Stimulated activated CD8-positive, alpha-beta memory T cell treated with anti-CD3 and anti-CD28 coated beads, Interleukin-2, amount 100 ng/mL, for 48 hours (primary cell): ENCODE results near the gene NFATC2.
"Not testable (repeated sequence)": the region's sequence is repeated elsewhere in the genome, so short reads cannot be mapped to it uniquely, and the experiment has no call there.

ENCODE experiments used
- DNase-seq, 2 donors: peaks; one replicate each; pipeline ENCODE4 v3.0.0-alpha.2; 2020; ENCODE audit warnings: low read depth in 2 of 2

The NFATC2 gene

DNA sequence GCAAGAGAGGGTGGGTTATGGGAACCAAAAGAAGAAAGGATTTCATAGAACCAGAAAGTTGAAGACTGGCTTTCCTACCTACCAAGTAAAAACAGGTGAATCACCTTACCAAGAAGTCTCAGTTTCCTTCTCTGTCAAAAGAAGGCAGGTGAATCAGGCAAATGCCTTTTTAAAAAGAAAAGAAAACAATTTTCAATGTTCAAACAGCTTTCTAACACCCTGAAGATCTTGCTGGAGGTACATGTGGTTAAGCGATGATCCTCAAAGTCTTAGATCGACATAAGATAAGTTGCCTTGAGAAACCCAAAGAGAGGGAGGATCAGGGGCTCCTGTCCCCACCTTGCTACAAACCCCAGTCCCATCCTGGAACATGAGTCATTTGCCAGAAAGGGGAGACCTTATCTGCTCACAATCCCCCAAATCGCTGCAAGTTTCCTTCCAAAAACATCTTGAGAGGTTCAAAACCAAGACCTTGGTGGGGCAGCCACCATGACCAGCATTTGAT lies 71.6 kb downstream of the NFATC2 start:
- peak in 1 of 2 donors; percentile 23 for DNase-seq

DNA sequence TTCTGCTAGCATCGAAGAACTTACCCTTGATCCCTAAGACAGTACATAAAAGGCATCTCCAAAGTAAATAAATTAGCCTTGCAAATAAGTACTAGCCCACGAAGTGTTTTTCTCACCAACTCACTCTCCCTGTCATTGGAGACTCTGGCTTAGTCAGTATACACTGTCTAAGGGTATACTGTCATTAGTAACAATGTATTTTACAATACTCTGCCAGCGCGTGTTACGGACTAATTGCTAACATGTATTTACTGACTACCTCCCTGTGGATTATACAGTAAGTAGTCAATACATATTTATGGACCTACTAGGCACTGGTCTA lies 72.1 kb downstream of the NFATC2 start:
- no peak for DNase-seq

DNA sequence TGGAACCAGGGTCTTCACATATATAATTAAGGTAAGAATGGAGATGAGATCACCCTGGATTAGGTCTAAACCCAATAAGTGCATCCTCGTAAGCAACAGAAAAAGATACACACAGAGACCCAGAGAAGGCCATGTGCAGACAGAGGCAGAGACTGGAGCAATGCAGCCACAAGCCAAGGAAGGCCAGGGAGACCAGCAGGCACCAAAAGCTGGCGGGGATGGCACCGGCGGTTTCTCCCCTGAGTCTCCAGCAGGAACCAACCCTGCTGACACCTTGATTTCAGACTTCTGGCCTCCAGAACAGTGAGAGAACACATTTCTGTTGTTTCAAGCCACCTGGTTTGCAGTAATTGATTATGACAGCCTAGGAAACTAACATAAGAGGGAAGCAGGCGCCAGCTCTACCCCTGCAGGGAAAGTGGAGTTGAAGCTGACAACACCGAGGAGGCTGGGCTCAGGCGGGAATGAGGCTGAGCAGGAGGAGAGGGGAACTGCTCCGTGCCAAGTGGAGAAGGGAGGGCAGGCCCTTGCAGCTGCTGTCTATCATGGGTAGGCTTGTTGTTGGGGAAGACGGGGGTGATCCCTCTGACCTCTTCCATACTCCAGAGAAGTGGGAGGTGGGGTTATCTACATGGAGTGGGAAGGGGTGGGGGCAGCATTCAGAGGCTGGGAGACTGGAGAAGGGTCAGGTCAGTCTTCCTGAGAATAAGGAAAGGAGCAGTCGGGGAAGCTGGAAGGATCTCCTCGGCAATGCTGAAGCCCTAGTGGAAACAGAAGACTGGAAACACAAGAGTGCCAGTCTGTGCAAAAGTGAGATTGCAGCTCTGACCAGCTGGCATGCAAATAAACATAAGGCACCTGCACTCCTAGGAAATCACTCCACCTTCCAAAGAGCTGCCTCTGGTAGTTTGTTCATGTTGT lies 72.7 kb downstream of the NFATC2 start:
- DNase-seq = no peak

DNA sequence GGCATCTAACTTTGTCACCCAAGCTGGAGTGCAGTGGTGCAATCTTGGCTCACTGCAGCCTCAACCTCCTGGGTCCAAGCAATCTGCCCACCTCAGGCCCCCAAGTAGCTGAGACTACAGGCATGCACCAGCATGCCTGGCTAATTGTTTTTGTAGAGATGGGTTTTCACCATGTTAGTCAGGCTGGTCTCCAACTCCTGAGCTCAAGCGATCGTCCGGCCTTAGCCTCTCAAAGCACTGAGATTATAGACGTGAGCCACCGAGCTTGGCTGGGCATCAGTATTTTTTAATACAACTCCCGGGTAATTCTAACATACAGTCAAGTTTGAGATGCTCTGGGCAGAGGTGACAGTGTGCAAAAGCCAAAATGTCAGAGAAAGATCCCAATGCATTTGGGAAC lies 73.5 kb downstream of the NFATC2 start:
- no peak for DNase-seq

DNA sequence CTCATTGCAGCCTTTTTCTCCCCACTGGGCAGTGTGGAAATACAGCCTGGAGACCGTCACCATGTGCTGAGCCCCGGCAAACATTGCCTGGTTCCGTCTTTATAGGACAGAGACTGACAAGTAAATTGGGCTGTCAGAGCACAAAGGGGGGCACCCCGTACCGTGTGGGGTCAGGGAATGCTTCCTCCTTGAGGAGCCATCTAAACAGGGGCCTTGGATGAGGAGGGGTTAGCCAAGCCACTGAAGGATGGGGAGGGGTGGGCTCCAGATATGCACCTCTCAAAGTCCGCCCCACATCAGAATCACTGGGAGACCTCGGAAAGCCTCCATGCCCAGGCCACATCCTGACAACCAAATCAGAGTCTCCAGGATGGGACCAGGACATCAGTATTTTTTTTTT lies 73.9 kb downstream of the NFATC2 start:
- no peak for DNase-seq

DNA sequence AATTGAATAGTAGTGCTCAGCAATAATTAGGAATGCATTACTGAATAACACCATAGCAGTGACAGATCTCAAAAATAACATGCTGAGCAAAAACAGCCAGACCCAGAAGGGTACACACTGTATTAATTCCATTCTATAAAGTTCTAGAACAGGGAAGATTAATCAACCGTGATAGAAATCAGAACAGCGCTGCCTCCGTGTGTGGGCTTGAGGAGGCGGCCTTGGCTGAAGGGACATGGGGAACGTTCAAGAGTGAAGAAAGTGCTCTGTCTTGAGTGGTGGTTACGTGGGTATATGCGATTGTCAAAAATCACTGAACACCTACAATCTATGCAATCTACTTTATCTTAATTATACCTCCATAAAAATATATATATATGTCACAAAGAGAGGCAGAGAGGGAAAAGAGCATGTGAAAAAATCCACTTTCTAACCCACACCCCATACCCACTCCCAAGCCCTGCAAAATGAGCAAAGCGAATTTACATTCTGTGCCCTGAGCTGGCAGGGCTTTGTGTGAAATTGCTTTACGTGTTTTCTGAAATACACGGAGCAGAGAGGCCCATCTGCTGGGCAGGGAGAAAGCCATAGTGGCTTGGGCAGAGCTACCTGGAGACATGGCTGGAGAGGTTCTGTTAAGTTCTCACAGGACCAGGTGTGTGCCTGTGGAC lies 74.4 kb downstream of the NFATC2 start:
- no peak for DNase-seq

DNA sequence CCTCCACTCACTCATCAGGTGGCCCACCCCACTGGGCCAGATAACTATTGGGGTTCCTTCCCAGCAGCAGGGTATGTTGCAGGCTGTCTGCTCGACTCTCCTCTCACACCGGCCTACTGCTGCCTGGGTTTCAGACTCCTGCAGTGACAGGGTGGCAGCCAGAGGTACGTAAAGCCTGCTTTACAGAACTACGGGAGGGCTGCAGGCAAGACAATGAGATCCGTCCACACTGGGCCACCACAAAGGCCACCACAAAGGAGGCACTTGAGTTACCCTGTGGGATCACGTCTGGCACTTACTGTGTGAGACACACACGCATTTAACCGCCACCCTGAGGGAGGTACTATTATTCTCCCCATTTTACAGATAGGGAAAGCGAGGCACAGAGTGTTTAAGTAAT lies 78.5 kb downstream of the NFATC2 start:
- DNase-seq = no peak

DNA sequence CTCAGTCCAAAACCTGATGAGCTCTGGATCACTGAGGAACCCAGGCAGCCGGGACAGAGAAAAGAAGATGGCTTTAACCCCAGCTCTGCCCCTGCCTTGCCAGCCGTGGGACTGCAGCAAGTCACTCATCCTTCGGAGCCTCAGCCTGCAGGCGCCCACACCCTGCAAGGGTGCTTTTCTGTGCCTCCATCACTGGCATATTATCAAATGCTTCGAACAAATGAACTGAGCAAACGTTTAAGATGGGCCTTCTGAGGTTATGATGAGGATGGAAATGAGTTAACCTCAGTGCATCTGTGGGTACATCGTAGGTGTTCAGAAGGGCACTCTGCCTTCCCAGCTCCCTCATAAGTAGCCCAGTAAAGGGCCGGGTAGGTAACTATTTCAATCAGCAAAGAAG lies 79.0 kb downstream of the NFATC2 start:
- DNase-seq = no peak

DNA sequence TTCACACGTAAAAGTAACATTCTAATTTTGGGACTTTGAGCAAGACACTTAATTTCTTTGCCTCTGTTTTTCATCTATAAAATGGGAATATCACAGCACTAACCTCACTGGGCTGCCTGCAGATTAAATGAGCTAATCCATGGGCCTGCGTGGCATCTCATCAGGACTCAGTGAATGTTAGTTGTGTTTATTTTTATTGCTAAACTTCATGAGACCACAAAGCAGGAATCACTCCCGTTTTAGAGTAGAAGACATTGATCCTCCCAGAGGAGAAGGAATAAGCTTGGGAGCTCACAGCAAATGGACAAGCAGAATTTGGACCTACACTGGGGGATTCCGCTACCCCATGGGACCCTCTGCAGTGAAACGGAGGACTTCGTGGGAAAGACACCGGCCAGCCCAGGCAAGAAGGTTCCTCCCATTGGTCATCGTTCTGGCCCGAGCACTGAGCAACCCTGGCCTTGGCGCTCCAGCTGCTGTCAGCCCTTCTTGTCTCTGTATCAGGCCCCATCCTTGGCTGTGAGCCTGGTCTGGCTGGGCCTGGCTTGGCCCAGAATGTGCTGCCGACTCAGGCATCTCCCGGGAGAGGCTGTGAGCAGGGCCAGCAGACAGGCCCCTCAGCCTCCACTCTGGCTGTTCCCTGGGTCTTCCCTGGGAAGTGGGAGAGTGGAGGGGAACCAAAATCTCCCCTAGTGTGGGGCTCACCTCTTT lies 79.8 kb downstream of the NFATC2 start:
- no peak for DNase-seq

DNA sequence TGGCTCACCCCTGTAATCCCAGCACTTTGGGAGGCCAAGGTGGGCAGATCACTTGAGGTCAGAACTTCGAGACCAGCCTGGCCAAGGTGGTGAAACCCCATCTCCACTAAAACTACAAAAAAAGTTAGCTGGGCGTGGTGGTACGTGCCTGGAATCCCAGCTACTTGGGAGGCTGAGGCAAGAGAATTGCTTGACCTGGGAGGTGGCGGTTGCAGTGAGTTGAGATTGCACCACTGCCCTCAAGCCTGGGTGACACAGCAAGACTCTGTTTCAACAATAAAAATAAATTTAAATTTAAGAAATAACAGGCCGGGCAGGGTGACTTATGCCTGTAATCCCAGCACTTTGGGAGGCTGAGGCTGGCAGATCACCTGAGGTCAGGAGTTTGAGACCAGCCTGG lies 80.7 kb downstream of the NFATC2 start:
- DNase-seq = not testable (repeated sequence)

DNA sequence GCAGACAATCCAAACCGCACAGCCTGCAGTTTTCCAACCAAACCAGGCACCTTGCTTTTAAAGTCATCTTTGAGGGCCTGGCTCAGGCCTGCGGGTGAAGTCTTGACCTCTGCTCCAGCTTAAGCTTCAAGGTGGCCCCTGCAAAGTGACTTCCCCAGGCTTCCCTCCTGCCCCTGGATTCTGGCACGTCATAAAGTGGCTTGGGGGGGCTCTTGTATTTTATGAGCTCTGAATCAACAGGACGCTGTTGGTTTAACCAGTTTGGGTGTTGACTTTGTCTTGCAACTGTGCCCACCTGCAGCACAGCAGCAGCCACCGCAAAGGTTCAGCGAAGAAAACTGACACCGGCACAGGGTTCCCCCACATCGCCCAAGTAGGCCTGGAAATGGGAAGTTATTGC lies 81.2 kb downstream of the NFATC2 start:
- DNase-seq = no peak

DNA sequence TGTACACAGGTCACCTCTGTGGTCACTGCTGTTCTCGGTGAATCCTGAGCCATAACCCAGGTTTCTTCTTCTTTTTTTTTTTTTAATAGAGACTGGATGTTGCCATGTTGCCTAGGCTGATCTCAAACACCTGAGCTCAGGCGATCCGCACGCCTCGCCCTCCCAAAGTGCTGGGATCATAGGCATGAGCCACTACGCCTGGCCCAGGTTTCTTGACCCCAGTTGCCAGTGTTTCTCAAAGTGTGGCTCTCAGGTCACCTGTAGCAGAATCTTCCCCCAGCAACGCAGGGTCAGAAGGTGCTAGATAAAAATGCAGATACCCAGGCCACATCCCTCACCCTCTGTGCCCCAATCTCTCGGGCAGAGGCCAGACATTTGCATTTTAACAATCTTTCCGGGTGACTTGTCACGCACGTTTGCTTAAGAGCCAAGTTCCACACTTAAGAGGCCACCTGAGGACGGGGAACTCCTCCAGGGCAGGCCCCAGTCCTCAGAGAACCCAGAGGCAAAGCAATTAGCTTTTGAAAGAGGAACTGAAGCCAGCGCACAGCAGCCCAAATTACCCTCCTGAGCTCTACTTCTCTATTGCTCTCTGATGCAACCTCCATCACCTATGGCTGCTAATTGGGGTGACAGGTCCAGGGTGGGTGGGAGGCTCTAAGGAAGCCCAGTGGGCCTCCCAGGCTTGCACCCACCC lies 81.8 kb downstream of the NFATC2 start:
- no peak for DNase-seq

DNA sequence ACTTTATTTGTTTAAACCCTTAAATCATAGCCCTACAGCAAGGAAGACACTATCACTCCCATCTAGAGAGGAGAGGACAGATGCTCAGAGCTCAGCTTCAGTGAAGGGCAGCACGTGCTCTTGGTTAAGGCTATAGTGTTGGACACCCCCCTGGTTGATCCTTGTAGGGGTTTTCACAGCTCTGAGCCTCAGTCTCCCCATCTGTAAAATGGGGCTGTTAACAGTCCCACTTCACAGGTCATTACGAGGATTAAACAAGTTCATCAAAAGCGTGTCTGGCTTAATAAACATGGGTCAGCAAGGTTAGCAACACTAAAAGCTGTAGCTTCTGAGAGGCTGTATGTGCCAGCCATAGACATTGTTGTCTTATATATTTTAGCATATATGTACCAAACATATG lies 82.4 kb downstream of the NFATC2 start:
- no peak for DNase-seq

DNA sequence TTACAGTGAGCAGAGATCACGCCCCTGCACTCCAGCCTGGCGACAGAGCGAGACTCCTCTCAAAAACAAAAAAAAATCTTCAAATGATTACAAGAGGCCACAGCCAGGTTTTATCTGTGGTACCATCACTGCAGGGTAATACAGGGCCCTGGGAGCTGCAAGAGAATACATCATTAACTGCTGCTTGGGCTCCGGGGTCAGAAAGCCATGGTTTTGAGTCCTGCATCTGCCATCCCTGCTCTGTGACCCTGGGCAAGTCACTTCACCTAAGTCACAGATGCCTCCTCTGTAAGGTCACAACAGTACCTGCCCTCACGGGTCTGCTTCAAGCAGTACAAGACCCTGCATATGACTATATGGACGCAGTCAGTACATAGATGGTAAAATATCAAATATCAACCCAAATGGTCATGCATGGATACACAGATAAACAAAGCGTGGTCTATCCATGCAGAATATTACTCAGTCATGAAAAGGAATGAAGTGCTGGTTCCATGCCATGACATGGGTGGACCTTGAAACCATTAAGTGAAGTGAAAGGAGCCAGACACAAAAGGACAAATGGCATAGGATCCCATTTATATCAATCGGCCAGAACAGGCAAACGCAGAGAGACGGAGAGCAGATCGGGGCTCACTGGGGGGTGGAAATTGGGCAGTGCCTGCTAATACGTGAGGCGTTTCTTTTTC lies 83.6 kb downstream of the NFATC2 start:
- DNase-seq = no peak

DNA sequence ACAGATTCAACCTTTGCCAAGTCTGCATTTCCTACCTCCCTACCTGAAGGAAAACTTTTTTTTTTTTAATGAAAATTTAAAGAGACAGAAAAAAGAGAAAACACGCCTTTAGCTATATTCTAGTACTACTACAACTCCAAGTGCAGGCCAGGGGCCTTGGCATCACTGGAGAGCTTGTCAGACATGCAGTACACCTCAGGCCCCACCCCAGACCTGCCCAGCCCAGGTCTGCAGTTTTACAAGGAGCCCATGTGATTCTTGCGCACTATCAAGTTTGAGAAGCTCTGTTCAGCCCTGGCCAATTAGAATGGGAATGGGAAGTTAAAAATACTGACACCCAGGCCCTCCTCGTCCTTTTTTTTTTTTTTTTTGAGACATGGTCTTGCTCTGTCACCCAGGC lies 85.0 kb downstream of the NFATC2 start:
- DNase-seq = no peak

DNA sequence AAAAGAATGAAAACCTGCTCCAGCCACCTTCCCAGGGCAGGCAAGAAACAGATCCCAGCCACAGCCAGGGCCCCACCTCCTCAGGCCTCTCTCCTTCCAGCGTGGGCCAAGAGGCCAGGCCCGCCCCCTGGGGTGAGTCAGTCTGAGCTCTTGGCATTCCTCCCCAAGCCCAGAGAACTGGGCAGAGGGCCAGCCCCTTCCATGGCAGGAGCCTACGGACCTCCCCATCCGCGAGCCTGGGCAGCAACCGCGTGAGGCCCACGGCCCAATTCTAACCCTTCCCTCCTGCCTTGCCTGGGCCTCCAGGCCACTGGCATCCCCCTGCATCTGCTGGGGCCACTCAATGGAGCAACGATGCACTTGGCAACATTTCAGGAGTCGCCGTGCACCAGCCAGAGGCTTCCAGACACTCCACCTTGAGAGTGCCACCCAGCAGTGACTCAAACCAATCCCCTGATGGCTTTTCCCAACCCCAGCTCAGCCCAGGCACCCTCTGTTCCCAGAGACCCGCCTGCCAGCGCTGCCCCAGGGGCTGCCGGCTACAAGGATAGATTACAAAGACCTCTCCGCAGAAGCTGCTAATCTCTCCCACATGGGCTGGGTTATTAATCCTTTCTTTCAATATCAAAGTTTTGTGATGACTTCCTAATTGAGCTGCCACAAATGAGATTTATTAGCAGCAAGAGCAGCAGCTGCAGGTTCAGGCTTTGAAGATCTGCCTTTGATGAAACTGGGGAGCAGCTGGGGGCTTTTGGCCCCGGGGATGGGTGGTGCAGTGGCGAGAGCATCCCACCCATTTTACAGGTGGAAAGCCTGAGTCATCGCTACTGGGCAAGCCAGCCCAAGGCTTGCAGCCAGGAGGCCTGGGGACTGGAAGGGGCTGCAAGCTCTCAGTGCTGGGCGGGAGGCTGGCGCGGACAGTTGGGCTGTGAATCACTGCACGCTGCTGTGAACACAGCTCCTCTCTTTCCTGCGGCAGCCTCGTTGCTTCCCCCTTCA lies 85.7 kb downstream of the NFATC2 start:
- peak in 1 of 2 donors; percentile 12 for DNase-seq

DNA sequence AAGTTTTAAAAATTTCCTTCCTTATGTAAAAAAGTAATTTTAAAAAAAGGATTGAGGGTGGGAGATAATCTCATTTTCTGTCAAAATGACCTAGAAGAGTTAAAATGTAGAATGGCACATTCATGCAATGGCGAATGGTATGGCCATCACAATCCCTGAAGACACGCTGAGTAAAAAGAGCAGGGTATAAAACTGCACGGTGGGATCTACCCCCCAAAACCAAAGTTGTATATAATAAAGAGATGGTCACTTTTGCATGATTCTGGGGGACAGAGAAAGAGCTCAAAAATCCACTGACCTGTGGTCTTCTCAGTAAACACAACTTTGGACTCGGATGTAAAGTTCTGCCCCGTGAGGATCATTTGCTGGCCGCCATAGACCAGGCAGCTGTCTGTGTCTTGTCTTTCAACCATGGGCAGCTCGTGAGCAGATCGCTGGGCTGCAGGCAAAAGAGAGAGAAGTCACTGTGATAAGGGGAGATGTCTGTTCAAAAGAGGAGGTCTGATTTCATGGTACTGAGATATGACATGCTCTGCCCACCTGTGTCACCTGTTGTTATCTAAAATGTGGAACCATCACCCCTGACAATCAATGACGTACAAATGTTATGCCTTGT lies 88.2 kb downstream of the NFATC2 start:
- DNase-seq = no peak

DNA sequence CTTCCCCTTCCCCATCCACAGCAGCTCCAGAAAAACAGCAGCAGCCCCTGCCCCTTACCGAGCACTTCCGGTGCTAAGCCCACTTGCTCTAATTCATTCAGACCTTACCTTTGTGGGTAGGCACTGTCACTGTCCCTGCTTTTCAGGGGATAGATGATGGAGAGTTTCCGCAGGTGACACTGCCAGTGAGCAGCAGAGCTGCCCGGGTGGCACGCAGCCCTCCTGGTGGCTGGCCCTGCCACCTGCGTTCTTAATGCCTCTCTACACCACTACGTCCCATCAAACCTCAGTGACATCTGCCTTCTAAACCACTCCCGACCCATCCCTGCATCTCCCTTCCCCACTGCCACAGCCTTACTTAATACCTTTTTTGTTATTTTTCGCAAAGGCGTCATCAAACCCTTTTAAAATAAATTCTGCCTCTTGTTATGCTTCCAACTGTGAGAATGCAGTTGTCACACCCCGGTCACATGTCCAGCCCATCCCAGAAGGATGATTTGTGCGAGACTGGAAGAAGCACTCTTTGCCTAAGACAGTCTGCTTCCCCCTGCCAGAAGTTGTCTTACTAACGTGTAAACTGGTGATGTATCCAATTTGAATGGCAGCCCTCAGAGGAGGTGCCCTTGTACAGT lies 89.7 kb downstream of the NFATC2 start:
- no peak for DNase-seq

DNA sequence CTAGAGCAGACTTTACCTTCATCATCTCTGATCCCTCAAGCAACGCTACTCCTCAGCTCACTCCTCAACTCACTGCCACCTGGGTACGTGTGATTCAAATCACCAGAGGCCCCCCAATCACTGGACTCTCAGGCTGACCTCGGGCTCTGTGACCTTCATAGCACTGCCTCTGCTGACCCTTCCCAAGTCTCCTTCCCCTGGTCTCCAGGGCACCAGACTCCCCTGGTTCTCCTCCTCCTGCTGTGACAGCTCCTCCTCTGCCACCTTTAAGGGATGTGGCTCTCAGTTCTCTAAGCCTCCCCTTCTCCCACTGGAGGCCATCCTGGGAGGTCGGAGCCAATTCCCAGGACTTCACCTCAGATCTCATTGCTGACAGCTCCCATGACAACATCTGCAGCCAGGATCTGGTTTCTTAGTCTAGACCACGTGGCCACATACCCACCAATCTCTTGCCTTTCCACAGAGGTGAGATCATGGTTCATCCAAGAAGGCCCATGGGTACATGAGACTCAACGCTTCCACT lies 90.4 kb downstream of the NFATC2 start:
- DNase-seq = no peak
